Measurements from ENCODE around the gene LRRN4CL.
"Not testable (repeated sequence)": the region's sequence is repeated elsewhere in the genome, so short reads cannot be mapped to it uniquely, and the experiment has no call there.

LRRN4CL gene

GRCh38 chr11:62709247-62710000, 20.1 kb upstream of the LRRN4CL start:
- peak; percentile 98 for DNase-seq

DNA sequence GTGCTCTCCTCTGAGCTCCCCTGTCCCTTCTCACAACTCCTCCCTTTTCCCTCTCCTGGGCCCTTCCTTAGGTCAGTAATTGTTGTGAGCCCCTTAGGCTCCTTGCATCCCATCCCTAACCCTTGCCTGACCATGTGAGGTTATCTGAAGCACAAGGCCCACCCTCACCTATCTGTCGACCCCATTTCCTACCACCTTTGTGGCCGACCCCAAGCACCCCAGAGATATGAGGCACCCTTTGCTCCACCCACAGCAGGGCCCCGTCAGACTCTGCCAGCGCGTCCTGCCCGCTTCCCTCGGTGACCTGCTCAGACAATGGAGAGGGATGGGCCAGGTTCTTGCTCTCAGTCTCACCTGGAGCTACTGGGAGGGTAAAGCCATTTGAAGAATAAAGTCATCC, 19.5 kb upstream of the LRRN4CL start:
- DNase-seq, result no peak

GRCh38 chr11:62708392-62708791, 19.1 kb upstream of the LRRN4CL start:
- DNase-seq, result no peak

- DNase-seq, result no peak
Observed at GRCh38 chr11:62707277-62707861, 18.0 kb upstream of the LRRN4CL start, which contains the start of the genes BSCL2 and GNG3. TSS of gene BSCL2 (minus strand) at chr11:62707424. CDS start at chr11:62707195, 229 bp downstream. TSS of gene GNG3 (plus strand) at chr11:62707676. CDS start at chr11:62708296, 620 bp downstream.

- DNase-seq, result no peak
Observed at GRCh38 chr11:62706850-62707247, 17.5 kb upstream of the LRRN4CL start.

GRCh38 chr11:62705880-62706849, 16.8 kb upstream of the LRRN4CL start:
- DNase-seq, result peak; percentile 95

- peak; percentile 39 for DNase-seq
Observed at GRCh38 chr11:62705413-62705812, 16.1 kb upstream of the LRRN4CL start.

- peak; percentile 60 for DNase-seq
Observed at GRCh38 chr11:62703921-62704320, 14.6 kb upstream of the LRRN4CL start.

GRCh38 chr11:62702246-62702645, 12.9 kb upstream of the LRRN4CL start:
- DNase-seq, result peak; percentile 95

DNA sequence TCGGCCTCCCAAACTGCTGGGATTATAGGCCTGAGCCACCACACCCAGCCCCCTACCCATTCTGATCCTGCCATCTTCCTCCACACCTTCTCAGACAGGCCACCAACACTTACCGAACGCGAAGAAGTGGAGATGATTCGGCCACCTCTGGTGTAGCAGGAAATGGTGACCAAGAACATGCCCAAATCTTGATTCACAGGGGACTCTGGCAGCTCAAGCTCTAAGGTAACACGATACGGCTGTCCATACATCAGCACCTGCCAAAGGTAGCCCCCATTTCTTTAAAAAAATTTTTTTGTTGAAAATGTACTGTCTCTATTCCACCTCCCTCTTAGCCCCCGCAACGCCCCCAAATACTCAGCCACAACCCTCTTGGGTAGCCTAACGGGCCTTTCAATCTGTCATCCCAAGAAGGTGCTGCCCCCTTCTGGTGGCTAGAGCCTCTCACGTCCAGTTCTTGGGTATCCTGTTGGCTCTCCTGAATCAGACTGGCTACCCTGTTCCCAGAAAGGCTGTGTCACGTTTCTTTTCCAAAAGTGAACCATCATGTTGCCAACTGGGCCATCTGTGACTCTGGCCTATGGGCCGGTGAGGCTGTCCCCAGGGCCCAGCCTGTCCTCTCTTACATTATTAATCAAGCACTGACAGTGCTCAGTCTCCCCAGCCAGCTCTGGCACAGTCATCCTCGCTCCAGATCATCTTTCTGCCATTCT, 5.3 kb upstream of the LRRN4CL start:
- DNase-seq, result peak; percentile 73

GRCh38 chr11:62693624-62694023, 4.3 kb upstream of the LRRN4CL start:
- DNase-seq, result not testable (repeated sequence)

DNA sequence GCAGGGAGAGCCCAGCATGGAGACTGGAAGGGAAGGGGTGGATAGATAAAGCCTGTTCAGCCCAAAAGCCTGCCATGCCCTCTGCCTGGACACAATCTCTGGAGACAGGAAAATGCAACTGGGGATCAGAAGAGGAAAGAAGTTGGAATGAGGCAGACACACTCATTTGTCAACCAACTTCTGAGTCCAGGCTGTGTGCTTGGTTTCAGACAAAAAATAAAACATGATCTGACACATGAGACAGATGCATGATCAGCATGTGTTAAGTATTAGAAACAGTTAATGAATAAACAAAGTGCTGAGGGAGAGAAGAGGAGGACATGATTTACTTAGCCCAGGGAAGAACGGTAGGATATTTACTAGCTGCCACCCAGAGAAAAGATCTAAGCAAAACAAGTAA, 839 bp downstream of the LRRN4CL start:
- no peak for DNase-seq

DNA sequence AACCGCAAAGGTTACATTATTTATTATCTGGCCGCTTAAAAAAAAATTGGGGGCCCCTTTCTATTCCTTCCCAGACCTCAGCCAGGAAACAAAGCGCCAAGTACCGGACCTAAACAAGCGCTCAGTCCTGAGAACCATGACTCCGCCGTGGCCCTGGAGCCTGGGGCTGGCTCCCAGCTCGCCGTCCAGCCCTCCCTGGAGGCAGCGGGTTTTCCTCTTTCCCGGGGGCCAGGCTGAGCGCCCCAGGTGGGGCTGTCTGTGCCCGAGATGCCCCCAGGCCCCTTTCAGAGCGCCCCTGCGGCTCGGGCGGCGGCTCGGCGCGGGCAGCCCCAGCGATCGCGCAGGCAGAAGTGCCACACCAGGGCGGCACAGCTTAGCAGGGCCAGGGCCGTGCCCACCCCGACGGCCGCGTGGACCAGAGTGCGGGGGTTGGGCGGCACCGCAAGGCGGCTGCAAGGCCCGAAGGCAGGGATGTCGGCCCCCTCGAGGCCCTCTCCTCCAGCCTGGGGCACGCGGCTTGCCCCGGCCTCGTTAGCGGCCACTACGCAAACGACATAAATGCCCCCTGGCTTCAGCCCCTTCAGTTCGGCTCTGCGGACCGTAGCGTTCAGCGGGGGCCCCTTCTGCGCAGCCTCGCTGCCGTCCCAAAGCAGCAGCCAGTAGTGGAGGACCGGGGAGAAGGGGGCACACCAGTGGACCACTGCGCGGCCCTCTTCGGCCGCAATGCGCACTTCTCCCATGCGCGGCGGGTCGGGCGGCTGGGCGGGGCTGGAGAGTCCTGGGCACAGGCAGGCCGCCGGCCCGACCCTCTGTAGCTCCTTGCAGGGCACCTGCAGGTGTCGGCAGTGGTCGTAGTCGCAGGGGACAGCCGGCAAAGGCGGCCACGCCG, 1.6 kb downstream of the LRRN4CL start:
- DNase-seq, result no peak

GRCh38 chr11:62682518-62682917, 6.8 kb downstream of the LRRN4CL start:
- no peak for DNase-seq

DNA sequence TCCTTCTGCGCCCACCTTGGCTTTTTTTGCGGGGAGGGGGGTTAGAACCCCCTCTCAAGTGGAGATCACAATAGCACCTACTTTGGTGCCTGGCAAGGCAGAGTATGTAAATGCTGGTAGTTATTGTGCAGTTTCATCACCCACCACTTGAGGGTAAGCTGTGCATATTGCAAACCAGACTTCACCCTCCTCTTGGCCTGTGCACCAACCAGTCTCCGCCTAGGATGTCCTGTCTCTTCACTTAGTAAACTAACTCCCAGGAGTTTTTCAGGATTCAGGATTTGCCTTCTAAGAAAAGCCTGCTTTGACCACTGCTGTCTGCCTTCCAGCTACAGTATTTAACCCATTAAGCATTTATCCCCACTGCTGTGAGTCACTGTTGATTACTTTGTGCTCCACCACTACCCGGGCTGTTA, 8.5 kb downstream of the LRRN4CL start:
- DNase-seq, result peak; percentile 57

GRCh38 chr11:62678770-62679696, 10.3 kb downstream of the LRRN4CL start, which contains the start of gene UBXN1:
TSS of gene UBXN1 (minus strand) at chr11:62679073. CDS start at chr11:62678923, 150 bp downstream.
- DNase-seq, result peak; percentile 96

GRCh38 chr11:62678433-62678769, 10.9 kb downstream of the LRRN4CL start:
- DNase-seq, result no peak

DNA sequence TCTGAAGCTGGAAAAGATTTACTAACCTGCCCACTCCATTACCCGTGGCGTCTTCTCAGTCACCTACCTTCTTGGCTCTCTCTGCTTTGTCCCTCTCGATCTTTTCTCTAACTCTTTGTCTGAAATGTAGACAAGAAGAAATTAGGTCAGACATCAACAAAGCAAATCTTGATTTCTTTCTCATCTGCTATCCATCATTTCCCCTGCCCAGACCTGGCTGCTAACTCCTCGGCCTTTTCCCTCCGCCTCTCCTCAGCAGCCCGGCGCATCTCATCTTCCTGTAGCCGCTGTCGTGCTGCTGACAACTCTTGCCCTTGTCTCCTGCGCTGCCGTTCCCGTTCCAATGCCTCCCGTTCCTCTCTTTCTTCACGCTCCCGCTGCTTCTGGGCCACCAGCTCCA, 11.6 kb downstream of the LRRN4CL start:
- no peak for DNase-seq

DNA sequence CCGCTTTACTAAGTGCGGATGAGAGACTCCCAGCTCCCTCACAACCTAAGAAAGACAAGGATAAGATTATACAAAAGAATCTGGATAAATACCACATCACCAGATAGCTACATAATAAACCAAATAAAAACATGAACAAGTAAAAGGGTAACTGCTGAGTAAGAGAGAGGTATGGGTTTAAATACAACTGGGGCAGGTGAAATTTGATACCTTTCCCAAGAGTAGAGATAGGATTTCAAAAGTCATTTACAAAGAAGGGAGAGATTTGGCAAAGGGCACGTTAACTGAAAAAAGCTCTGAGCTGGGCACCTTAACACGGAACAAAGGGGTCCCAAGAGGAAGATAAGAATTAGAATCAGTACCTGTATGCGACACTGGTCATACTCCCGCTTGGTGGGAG, 12.2 kb downstream of the LRRN4CL start:
- no peak for DNase-seq

DNA sequence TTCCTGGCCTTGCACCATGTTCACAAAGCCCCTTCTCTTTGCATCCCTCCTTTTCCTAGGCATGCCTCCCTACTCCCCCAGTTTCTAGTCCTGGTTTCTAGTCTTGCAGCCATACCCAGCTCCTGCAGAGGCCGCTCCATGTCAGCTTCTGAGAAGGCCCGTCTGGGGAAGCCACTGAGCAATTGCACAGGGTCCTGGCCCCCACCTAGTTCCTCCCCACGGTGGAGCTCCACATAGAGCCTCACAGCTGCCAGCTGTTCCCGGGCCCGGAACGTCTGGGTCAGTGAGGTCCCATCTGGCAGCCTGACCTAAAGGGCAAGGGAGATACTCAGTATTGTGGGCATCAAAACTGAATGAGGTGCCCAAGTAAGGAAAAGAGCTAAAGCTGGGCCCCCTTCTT, 12.6 kb downstream of the LRRN4CL start:
- no peak for DNase-seq
